RWPE1 (cell line): ENCODE results near the gene LRRC47.
A peak's percentile ranks its signal among the peaks of the same experiment; 100 is the strongest.

ENCODE experiments used
- CTCF ChIA-PET: fragments of 350-600 bp; sonication (Branson Sonifier 250); formaldehyde crosslinking; extraction: SDS; loops from one replicate; lab custom pipeline; 2021; lab: Yijun Ruan, JAX
- POLR2A ChIA-PET: fragments of 400-600 bp; formaldehyde crosslinking; extraction: SDS; loops from one replicate; lab custom pipeline; 2020; ENCODE audit warnings: antibody characterized with exemption; ENCODE audit not compliant: low non-redundant PET; lab: Yijun Ruan, JAX
- DNase-seq: peaks from one replicate; pipeline ENCODE4 v3.0.0; 2012; ENCODE audit warnings: low spot score
- H3K27ac ChIP-seq: fragments of 450-650 bp; 2 replicates; pipeline ENCODE4 v1.5.1; 2017
- TF ChIP-seq, protein P1 (sequence below): fragments of 450-650 bp; conservative IDR thresholded peaks from 2 replicates; pipeline ENCODE4 v1.5.1; 2017; ENCODE audit warnings: low read depth, mild to moderate bottlenecking

Gene LRRC47

DNA sequence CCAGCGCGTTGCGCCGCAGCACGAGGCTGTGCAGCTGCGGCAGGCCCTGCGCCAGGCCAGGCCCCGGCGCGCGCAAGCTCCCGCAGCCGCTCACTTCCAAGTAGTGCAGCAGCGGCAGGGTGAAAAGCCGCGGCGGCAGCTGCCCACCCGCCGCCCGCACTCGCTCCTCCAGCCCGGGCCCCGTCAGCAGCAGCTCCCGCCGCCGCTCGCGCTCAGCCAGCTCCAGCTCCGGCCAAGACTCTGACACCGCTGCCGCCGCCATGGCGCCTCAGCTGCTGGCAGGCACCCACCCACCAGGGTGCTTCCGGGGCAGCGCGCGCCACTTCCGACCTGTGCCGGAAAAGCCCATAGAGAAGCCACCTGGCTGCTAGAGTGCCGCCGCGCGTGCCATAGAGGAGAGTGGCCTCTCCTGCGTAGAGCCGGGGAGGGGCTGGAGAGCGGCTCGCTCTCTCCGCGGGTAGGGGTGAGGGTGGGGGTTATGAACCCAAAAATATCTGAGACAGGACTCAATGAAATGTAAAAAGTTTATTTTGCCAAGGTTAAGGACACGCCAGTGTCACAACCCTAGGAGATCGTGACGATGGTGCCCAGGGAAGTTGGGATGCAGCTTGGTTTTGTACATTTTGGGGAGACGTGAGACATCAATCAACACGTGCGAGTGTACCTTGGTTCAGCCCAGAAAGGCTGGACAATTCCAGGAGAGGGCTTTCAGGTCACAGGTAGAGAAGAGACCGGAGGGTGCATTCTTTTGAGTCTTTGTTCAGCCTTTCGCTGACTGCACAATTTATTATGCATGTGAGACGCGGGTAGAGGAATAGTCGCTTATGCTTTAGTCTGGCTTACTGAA, at the start of gene LRRC47:
TSS of gene LRRC47 (minus strand) at position 284 of the 847 bp plus-strand sequence. CDS start at position 262, 22 bp downstream.
- peak; percentile 96 for DNase-seq
- ChIA-PET POLR2A (interaction anchor here (1.3 kb wide), 1 partner anchor 28 kb away, joined by 5 read pairs; no protein-coding TSS in a partner anchor), CTCF (no interaction called here)
- peak within 1 kb of the TSS; percentile 67 for H3K27ac ChIP-seq
- TF ChIP-seq, protein P1, sequence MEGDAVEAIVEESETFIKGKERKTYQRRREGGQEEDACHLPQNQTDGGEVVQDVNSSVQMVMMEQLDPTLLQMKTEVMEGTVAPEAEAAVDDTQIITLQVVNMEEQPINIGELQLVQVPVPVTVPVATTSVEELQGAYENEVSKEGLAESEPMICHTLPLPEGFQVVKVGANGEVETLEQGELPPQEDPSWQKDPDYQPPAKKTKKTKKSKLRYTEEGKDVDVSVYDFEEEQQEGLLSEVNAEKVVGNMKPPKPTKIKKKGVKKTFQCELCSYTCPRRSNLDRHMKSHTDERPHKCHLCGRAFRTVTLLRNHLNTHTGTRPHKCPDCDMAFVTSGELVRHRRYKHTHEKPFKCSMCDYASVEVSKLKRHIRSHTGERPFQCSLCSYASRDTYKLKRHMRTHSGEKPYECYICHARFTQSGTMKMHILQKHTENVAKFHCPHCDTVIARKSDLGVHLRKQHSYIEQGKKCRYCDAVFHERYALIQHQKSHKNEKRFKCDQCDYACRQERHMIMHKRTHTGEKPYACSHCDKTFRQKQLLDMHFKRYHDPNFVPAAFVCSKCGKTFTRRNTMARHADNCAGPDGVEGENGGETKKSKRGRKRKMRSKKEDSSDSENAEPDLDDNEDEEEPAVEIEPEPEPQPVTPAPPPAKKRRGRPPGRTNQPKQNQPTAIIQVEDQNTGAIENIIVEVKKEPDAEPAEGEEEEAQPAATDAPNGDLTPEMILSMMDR = no peak

DNA sequence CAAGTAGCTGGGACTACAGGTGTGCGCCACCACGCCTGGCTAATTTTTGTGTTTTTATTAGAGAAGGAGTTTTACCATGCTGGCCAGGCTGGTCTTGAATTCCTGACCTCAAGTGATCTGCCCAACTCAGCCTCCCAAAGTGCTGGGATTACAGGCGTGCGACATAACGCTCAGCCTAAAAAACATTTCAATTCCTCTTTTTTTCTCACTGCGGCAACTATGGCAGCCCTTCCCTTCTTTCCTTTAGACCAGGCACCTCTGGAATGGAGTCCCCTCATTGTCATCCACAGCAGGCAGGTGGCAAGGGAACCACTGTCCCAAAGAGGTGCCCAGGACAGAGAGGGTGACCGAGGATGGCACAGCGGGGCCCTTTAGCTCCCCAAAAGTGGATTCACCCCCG, 46.6 kb upstream of the LRRC47 start:
- ChIA-PET CTCF (no interaction called here), POLR2A (no interaction called here)
- no peak overlapping the region for H3K27ac ChIP-seq
- no peak for DNase-seq
- TF ChIP-seq, protein P1 = no peak

DNA sequence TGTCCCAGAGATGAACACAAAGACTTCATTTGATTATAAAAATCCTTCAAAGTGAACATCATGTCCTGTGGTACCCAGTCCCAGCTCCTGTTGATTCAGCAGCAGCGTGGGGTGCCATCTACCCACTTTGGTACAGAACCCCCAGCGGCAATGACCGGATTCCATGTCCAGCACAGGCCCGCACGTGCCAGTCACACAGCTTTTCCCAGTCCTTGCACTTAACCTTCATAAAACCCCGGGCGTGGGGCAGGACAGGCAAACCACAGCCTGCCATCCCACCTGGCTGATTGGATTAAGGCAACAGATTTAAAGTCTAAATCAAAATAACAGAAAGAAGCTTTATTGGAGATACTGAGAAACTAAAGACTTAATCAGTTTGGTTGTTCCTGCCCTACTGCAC, 45.2 kb upstream of the LRRC47 start:
- TF ChIP-seq, protein P1 = no peak
- POLR2A ChIA-PET = no interaction called here
- CTCF ChIA-PET = no interaction called here
- DNase-seq = no peak
- H3K27ac ChIP-seq = no peak overlapping the region

- no peak overlapping the region for H3K27ac ChIP-seq
- TF ChIP-seq, protein P1 = no peak
- CTCF ChIA-PET = no interaction called here
- DNase-seq = no peak
- POLR2A ChIA-PET = no interaction called here
Measured at GRCh38 chr1:3838788-3839187, 42.5 kb upstream of the LRRC47 start.

DNA sequence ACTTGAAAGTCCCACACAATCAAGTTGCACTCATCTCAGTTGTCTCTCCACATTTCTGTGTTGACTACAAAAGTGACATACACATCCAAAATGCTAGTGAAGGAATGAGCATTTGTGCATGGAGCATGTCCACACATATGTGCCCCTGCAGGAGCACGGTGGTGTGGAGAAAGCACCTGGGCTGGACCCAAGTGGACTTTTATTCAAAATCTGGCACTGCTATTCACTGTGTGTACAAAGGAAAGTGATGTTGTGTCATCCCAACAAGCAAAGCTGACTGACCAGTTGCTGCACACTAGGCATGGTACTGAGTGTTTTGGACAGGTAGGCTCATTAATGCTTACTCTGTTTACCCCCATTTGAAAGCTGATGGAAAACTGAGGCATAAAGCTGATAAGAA, 41.4 kb upstream of the LRRC47 start:
- ChIA-PET CTCF (no interaction called here), POLR2A (no interaction called here)
- no peak for DNase-seq
- TF ChIP-seq, protein P1 = no peak
- no peak overlapping the region for H3K27ac ChIP-seq

DNA sequence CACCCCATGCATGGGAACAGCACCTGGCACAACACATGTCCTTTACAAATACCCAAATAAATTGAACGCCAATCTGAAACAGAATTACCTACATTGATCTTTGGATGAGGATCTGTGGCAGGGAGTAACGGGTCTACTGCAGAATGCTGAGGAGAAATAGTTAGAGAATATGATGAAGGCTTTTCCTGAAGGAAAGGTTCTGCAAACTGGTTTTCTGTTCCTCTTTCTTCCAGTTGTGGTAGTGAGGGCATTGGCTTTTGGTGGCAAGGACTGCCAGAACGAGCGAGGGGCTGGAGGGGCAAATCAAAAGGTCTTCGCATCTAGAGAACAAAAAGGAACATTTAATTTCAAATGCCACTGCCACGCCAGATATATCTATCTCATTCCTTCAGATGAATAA, 40.9 kb upstream of the LRRC47 start:
- TF ChIP-seq, protein P1 = no peak
- H3K27ac ChIP-seq = no peak overlapping the region
- ChIA-PET CTCF (no interaction called here), POLR2A (no interaction called here)
- no peak for DNase-seq
